ENCODE results near the gene LPP. TPM values are rescaled to one million over a fixed set of nuclear protein-coding genes. Genes with fewer than 3 reads are reported as not detected.

Gene LPP
- total RNA-seq = 22.4 and 30.9 TPM in 2 replicates

DNA sequence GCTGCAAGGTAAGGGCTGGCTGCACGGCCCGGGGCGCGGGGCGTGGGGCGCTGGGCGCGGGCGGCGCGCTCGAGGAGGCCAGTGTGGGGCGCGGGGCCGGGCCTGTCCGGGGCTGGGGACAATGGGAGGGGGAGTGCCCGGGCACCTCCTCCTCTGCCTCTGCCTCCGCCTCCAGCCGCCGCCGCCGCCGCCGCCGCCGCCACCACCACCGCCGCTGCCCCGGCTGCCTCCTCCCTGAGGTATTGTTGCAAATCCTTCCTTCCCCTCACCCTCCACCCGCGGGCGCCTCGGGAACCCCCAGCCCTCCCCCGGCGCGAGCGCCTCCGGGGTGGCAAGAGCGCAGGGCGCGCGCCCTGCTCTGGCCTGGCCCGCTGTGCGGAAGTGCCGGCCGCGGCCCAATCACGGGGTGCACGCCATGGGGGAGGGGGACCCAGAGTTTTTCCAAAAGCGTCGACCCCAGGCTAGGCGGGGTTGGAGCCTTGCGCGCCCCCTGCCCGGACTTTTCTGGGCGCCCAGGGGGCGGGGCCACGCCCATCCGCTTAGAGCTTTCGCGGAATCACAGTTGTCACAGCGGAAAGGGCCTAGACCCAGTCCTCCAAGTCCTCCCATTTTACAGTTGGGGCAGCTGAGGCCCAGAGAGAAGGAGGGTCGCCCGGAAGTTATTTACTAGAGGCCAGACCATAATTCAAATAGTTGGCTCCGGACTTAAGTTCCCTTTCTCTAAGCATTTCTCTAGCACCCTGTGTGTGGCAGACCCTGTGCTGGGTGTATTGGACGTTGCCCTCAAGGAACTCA, at the start of gene LPP:
TSS of gene LPP (plus strand) at position 144 of the 795 bp plus-strand sequence. CDS start 251,964 bp downstream, outside the sequence.

